Testis (tissue), 2 donors: ENCODE measurements around the gene CCR3.

Experiments used
- CTCF ChIP-seq, 3 experiments: fragments of 450-650 bp in 2 of 3; fragments of 200-600 bp in 1 of 3; sonication (generic) in 1 of 3; IDR thresholded peaks; one replicate each; pipeline ENCODE4 v1.5.1; 2016 to 2019; ENCODE audit warnings: antibody characterized with exemption in 3 of 3, mild to moderate bottlenecking in 2 of 3, moderate library complexity in 1 of 3
- POLR2A ChIP-seq: fragments of 450-650 bp; IDR thresholded peaks from one replicate; pipeline ENCODE4 v1.6.1; 2017; ENCODE audit warnings: antibody characterized with exemption, mild to moderate bottlenecking, moderate library complexity

- TF ChIP-seq CTCF (IDR thresholded peaks at IDR 0.05): no peak
- TF ChIP-seq POLR2A: no peak
These were observed 10.7 kb downstream of the CCR3 start for GRCh38 chr3:46252980-46253379.
